Measurements from ENCODE around the gene PRKCZ. TPM values are rescaled to one million over a fixed set of nuclear protein-coding genes. Genes with fewer than 3 reads are reported as not detected.

The PRKCZ gene
- polyA plus RNA-seq, 3 donors, result 0.74 to 1.9 (median 1.4) TPM

DNA sequence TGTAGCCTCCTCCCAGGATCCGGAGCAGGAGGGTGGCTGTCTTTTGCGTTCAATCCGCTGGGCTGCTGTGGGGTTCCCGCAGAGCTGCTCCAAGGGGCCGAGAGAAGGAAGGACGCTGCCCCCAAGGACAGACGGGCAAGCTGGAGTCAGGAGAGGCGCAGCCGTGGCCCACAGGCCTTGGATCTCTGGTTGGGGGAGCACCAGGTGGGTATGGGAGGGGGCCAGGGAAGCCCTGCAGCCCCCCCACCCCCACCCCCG is 162.0 kb downstream of the PRKCZ start:
- H3K4me2 ChIP-seq (replicated peaks; ENCODE audit: extremely low read depth, low read length, poor library complexity, severe bottlenecking), result peak overlapping the region; percentile 60
- H3K9ac ChIP-seq (ENCODE audit: insufficient read depth, low read length, poor library complexity, severe bottlenecking), result no peak overlapping the region
- no peaks in the 10 kb centered on the region for H3K9me3 Mint-ChIP-seq
- H3K4me1 Mint-ChIP-seq, result peaks cover 11% of the 10 kb centered on the region
- peaks cover 13 to 30% (median 14%) of the 10 kb centered on the region in 3 donors for H3K27me3 Mint-ChIP-seq (ENCODE audit: low read depth in 3 of 3)
- 82% methylated on average over 6 of the region's 10 CpGs for WGBS (ENCODE audit: insufficient coverage)
- TF ChIP-seq, protein P1, sequence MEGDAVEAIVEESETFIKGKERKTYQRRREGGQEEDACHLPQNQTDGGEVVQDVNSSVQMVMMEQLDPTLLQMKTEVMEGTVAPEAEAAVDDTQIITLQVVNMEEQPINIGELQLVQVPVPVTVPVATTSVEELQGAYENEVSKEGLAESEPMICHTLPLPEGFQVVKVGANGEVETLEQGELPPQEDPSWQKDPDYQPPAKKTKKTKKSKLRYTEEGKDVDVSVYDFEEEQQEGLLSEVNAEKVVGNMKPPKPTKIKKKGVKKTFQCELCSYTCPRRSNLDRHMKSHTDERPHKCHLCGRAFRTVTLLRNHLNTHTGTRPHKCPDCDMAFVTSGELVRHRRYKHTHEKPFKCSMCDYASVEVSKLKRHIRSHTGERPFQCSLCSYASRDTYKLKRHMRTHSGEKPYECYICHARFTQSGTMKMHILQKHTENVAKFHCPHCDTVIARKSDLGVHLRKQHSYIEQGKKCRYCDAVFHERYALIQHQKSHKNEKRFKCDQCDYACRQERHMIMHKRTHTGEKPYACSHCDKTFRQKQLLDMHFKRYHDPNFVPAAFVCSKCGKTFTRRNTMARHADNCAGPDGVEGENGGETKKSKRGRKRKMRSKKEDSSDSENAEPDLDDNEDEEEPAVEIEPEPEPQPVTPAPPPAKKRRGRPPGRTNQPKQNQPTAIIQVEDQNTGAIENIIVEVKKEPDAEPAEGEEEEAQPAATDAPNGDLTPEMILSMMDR (IDR thresholded peaks at IDR 0.05), result no peak
- peak overlapping the region in 1 of 7 donors; percentile 53 for H3K27ac Mint-ChIP-seq
- intact Hi-C loops (cut with micrococcal nuclease), result no loop called here
- H4K20me1 ChIP-seq (ENCODE audit: insufficient read depth, low read length), result no peaks in the 10 kb centered on the region
- H3K79me2 ChIP-seq (ENCODE audit: insufficient read depth, low read length), result no peaks in the 10 kb centered on the region
- no peak overlapping the region for H3K4me3 ChIP-seq (replicated peaks in 1 of 3; ENCODE audit: low read depth in 2 of 3, low read length in 3 of 3)
- no peaks in the 10 kb centered on the region for H3K36me3 Mint-ChIP-seq
- DNase-seq, result no peak
- H3K4me3 Mint-ChIP-seq, result no peak overlapping the region
- peaks cover 0 to 15% of the 10 kb centered on the region in 2 donors for H3K27me3 ChIP-seq (ENCODE audit: control insufficient read depth in 2 of 2, insufficient read depth in 2 of 2, low read length in 2 of 2)
- peak overlapping the region; percentile 74 for H2AFZ ChIP-seq (ENCODE audit: insufficient read depth, low read depth, low read length, poor library complexity, severe bottlenecking)
- no peak overlapping the region for H3K27ac ChIP-seq (ENCODE audit: low read depth in 1 of 2, low read length in 2 of 2)
- peaks cover 17 to 22% of the 10 kb centered on the region in 2 donors for H3K4me1 ChIP-seq (ENCODE audit: control insufficient read depth in 1 of 2, insufficient read depth in 2 of 2, low read length in 2 of 2)
- no peaks in the 10 kb centered on the region for H3K9me3 ChIP-seq (replicated peaks in 1 of 2; ENCODE audit: control insufficient read depth in 1 of 2, insufficient read depth in 1 of 2, low read length in 2 of 2)
- no peaks in the 10 kb centered on the region for H3K36me3 ChIP-seq (replicated peaks in 1 of 2; ENCODE audit: control insufficient read depth in 1 of 2, insufficient read depth in 2 of 2, low read length in 2 of 2)

DNA sequence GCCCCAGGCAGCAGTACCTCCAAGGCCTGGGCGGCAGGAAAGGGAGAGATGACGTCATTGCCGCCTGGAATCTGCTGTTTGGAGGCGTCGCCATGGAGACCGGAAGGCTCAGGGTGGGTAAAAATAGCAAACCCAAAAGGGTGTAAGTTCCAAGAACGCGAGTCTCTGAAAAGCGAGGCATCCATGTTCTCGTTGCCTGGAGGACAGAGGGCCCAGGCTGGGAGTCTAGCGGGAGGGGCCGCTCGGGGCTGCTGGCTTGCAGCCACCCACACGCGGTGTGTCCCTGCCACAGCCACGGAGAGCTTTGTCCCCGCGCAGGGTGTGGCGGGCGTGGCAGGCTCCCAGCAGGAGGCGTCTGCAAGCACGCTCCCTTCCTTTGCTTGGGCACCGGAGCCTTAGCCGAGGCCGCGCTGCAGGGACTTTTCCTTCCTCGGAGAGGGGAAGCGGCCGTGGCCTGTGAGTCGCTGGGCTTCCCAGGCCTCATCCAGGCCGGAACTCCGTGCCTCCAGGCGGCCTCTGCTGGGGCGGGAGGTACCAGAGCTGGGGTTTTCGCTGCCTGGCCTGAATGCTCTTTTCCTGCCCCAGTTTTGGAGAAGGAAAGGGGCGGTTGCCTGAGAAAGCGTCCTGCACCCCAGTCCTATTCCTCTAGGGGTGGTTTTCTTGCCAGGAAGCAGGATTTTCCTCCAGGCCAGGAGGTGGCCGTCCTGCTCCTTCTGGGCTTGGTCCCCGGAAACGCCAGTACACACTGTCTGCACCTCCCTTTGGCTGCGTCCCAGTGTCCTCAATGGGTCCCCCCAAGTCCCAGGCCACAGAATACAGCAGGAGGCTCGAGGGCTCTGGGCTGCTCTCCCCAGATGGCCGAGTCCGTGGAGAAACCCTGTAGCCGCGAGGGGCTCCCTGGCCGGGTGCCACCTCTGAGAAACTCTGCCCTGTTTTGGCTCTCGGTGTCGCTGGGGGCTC is 162.6 kb downstream of the PRKCZ start:
- H4K20me1 ChIP-seq (ENCODE audit: insufficient read depth, low read length), result no peaks in the 10 kb centered on the region
- H3K27me3 Mint-ChIP-seq (ENCODE audit: low read depth in 3 of 3), result peaks cover 9 to 28% (median 18%) of the 10 kb centered on the region in 3 donors
- peak overlapping the region; percentile 60 for H3K4me2 ChIP-seq (replicated peaks; ENCODE audit: extremely low read depth, low read length, poor library complexity, severe bottlenecking)
- H3K4me3 ChIP-seq (replicated peaks in 1 of 3; ENCODE audit: low read depth in 2 of 3, low read length in 3 of 3), result peak overlapping the region in 2 of 3 experiments; percentile 16 to 58
- peak overlapping the region in 1 of 2 donors; percentile 13 for H3K27ac ChIP-seq (ENCODE audit: low read depth in 1 of 2, low read length in 2 of 2)
- H3K27ac Mint-ChIP-seq, result peak overlapping the region in 4 of 7 donors; percentile 10 to 54 (median 39)
- H3K4me3 Mint-ChIP-seq, result peak overlapping the region; percentile 45 to 53
- H3K79me2 ChIP-seq (ENCODE audit: insufficient read depth, low read length), result no peaks in the 10 kb centered on the region
- no peaks in the 10 kb centered on the region for H3K9me3 ChIP-seq (replicated peaks in 1 of 2; ENCODE audit: control insufficient read depth in 1 of 2, insufficient read depth in 1 of 2, low read length in 2 of 2)
- H3K9me3 Mint-ChIP-seq, result no peaks in the 10 kb centered on the region
- no peaks in the 10 kb centered on the region for H3K36me3 Mint-ChIP-seq
- intact Hi-C loops (cut with micrococcal nuclease), result no loop called here
- TF ChIP-seq, protein P1 (IDR thresholded peaks at IDR 0.05), result peak; percentile 46
- H3K27me3 ChIP-seq (ENCODE audit: control insufficient read depth in 2 of 2, insufficient read depth in 2 of 2, low read length in 2 of 2), result peaks cover 0 to 9% of the 10 kb centered on the region in 2 donors
- peaks cover 17 to 22% of the 10 kb centered on the region in 2 donors for H3K4me1 ChIP-seq (ENCODE audit: control insufficient read depth in 1 of 2, insufficient read depth in 2 of 2, low read length in 2 of 2)
- peak overlapping the region; percentile 74 for H2AFZ ChIP-seq (ENCODE audit: insufficient read depth, low read depth, low read length, poor library complexity, severe bottlenecking)
- H3K9ac ChIP-seq (ENCODE audit: insufficient read depth, low read length, poor library complexity, severe bottlenecking), result peak overlapping the region; percentile 49
- peaks cover 11% of the 10 kb centered on the region for H3K4me1 Mint-ChIP-seq
- no peaks in the 10 kb centered on the region for H3K36me3 ChIP-seq (replicated peaks in 1 of 2; ENCODE audit: control insufficient read depth in 1 of 2, insufficient read depth in 2 of 2, low read length in 2 of 2)
- WGBS (ENCODE audit: insufficient coverage), result 13% methylated on average over 44 of the region's 49 CpGs
- DNase-seq, result peak; percentile 74 to 91 (median 86)
